Stomach (tissue), 4 donors: ENCODE results near the gene FIGN.

ENCODE experiments used
- CTCF ChIP-seq, 7 experiments: fragments of 450-650 bp in 4 of 7; fragments of 200-600 bp in 3 of 7; sonication (generic) in 3 of 7; IDR thresholded peaks; one replicate each; pipeline ENCODE4 v1.5.1; 2016 to 2019; ENCODE audit warnings: antibody characterized with exemption in 7 of 7, control low read depth in 2 of 7, mild to moderate bottlenecking in 1 of 7
- EP300 ChIP-seq: sonication (generic); formaldehyde crosslinking; IDR thresholded peaks from one replicate; pipeline ENCODE4 v1.6.1; 2017; ENCODE audit warnings: antibody characterized with exemption
- POLR2A ChIP-seq, 4 donors: fragments of 450-650 bp; IDR thresholded peaks; one replicate each; pipeline ENCODE4 v1.6.1; 2016; ENCODE audit warnings: antibody characterized with exemption in 4 of 4, control low read depth in 2 of 4, mild to moderate bottlenecking in 1 of 4, moderate library complexity in 1 of 4
- POLR2AphosphoS5 ChIP-seq, 3 donors: sonication (generic); formaldehyde crosslinking; IDR thresholded peaks; one replicate each; pipeline ENCODE4 v1.6.1; 2016; ENCODE audit warnings: antibody characterized with exemption in 3 of 3

GRCh38 chr2:163737563-163737962, 1.8 kb upstream of the FIGN start:
- TF ChIP-seq CTCF (IDR thresholded peaks at IDR 0.05): no peak
- no peak for TF ChIP-seq POLR2AphosphoS5 (IDR thresholded peaks at IDR 0.05)
- TF ChIP-seq POLR2A (IDR thresholded peaks at IDR 0.05): no peak
- TF ChIP-seq EP300: no peak
